Lung (tissue), 12 donors: ENCODE data around the gene EMX1. TPM values are rescaled to one million over a fixed set of nuclear protein-coding genes. Genes with fewer than 3 reads are reported as not detected.

ENCODE experiments used
- ATAC-seq: fragments of 200-7000 bp; cut with Tn5 transposase; one replicate; pipeline ENCODE4 v1.9.1; 2020; ENCODE audit warnings: moderate number of reproducible peaks; ENCODE audit not compliant: insufficient read depth, low FRiP score
- DNase-seq, 3 donors: peaks; one replicate each; pipeline ENCODE4 v3.0.0-alpha.2; 2013 to 2017
- H3K27ac ChIP-seq, 2 donors: one replicate each; pipeline ENCODE4 v1.5.1; 2013; ENCODE audit warnings: mild to moderate bottlenecking in 2 of 2, moderate library complexity in 2 of 2, control low read depth in 1 of 2, inconsistent platforms in 1 of 2, low read depth in 1 of 2, low read length in 1 of 2
- H3K27me3 ChIP-seq, 3 donors: one replicate each; pipeline ENCODE4 v1.5.1; 2013; ENCODE audit warnings: low read length in 2 of 3; ENCODE audit not compliant: control insufficient read depth in 3 of 3, insufficient read depth in 3 of 3
- H3K36me3 ChIP-seq, 4 donors: one replicate each; pipeline ENCODE4 v1.5.1; 2013; ENCODE audit warnings: low read length in 4 of 4, mild to moderate bottlenecking in 1 of 4, moderate library complexity in 1 of 4; ENCODE audit not compliant: control insufficient read depth in 4 of 4, insufficient read depth in 4 of 4
- H3K4me1 ChIP-seq, 5 donors: one replicate each; pipeline ENCODE4 v1.5.1; 2013; ENCODE audit warnings: low read length in 5 of 5, mild to moderate bottlenecking in 2 of 5, moderate library complexity in 1 of 5; ENCODE audit not compliant: control insufficient read depth in 5 of 5, insufficient read depth in 5 of 5
- H3K4me3 ChIP-seq: one replicate; pipeline ENCODE4 v1.5.1; 2013; ENCODE audit warnings: mild to moderate bottlenecking, control low read depth, moderate library complexity
- H3K9ac ChIP-seq, 2 donors: one replicate each; pipeline ENCODE4 v1.5.1; 2013; ENCODE audit warnings: low read length in 2 of 2, control low read depth in 1 of 2; ENCODE audit not compliant: insufficient read depth in 1 of 2
- H3K9me3 ChIP-seq, 4 donors: one replicate each; pipeline ENCODE4 v1.5.1; 2013; ENCODE audit warnings: low read length in 3 of 4, mild to moderate bottlenecking in 1 of 4, moderate library complexity in 1 of 4; ENCODE audit not compliant: control insufficient read depth in 4 of 4, insufficient read depth in 3 of 4
- WGBS, 2 donors: extraction: QIAGEN DNeasy Blood & Tissue Kit; methylation state at CpG; one replicate each; pipeline ENCODE4 v1.1.7; 2013; 5-methylcytosine and 5-hydroxymethylcytosine counted together
- polyA plus RNA-seq, 2 donors: library from polyadenylated mRNA; stranded (reverse); fragments of 200-250 nt; gene quantifications; one replicate each; pipeline ENCODE4 v1.2.1, GENCODE V29; 2013
- total RNA-seq, 2 donors: library from RNA; depleted of rRNA in 1 of 2; stranded (reverse); fragments of >200 nt in 1 of 2; gene quantifications; one replicate each; pipeline ENCODE4 v1.2.1, GENCODE V29; 2014 to 2021
- TF ChIP-seq, protein P1 (sequence below): IDR thresholded peaks from 2 replicates; pipeline ENCODE4 v1.5.1; 2012; ENCODE audit warnings: mild to moderate bottlenecking; ENCODE audit errors: control extremely low read depth, extremely low read depth
- donor health status: control.
- donor health status: control.
- donor health status: Bipolar disorder and iron deficiency.
- donor health status: healthy.
- donor health status: DM: yes; HTN: yes; CAD: no.

The EMX1 gene
- total and polyA plus RNA-seq, 4 donors, result 0.02 to 0.12 TPM; not detected in 2

- H3K27ac ChIP-seq, result no peak overlapping the region
- TF ChIP-seq, protein P1, sequence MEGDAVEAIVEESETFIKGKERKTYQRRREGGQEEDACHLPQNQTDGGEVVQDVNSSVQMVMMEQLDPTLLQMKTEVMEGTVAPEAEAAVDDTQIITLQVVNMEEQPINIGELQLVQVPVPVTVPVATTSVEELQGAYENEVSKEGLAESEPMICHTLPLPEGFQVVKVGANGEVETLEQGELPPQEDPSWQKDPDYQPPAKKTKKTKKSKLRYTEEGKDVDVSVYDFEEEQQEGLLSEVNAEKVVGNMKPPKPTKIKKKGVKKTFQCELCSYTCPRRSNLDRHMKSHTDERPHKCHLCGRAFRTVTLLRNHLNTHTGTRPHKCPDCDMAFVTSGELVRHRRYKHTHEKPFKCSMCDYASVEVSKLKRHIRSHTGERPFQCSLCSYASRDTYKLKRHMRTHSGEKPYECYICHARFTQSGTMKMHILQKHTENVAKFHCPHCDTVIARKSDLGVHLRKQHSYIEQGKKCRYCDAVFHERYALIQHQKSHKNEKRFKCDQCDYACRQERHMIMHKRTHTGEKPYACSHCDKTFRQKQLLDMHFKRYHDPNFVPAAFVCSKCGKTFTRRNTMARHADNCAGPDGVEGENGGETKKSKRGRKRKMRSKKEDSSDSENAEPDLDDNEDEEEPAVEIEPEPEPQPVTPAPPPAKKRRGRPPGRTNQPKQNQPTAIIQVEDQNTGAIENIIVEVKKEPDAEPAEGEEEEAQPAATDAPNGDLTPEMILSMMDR, result no peak
- WGBS, 2 donors, result 56 to 82% methylated on average over 3 of the region's 3 CpGs
- DNase-seq, result no peak
- no peaks in the 10 kb centered on the region for H3K9me3 ChIP-seq
- peaks cover 0 to 5% (median 0%) of the 10 kb centered on the region in 5 donors for H3K4me1 ChIP-seq
- no peak overlapping the region for H3K9ac ChIP-seq
- no peaks in the 10 kb centered on the region for H3K27me3 ChIP-seq
- ATAC-seq, result no peak
- H3K36me3 ChIP-seq, result no peaks in the 10 kb centered on the region
- no peak overlapping the region for H3K4me3 ChIP-seq
Observed at GRCh38 chr2:72956936-72957335, 39.6 kb downstream of the EMX1 start.

DNA sequence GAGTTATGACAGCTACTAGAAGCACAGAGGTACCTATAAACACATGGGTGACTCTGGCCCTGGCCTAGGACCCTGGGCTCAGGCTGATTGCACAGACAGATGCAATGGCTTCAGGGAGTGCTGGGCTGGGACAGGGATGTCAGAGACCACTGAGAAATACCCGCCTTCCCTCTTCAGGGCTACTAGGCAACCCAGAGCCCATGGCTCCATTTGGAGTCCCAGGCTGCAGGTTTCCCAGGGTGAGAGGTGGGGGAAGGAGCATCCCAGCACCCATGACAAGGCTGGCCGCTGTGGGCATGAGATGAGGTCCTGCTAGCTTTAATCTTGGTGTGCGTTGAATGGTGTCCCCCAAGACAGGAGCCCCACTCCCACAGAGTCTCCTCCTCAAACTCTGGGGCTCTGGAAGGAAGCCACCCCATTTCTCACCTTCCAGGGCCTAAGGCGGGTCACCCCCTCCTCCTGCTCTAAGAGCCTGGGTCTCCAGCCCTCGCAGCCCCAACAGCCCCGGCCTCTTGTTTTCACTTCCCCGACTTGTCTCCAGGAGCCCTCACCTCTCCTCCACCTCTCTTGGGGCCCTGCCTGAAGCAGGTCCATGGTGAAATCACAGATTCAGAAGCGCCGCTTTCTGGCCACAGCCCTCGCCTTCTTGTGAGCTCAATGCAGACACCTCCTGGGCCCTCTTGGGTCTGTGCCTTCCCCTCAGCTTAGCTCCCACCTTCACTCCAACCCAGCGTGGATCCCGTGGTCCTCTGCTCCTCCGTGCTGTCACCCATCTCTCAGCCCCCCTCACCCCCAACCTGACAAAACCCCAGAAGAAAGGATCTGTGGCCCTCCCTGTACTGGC, 41.4 kb downstream of the EMX1 start:
- DNase-seq (no peak), ATAC-seq (no peak)
- TF ChIP-seq, protein P1, result no peak
- no peak overlapping the region for H3K4me3 ChIP-seq
- no peak overlapping the region for H3K27ac ChIP-seq
- H3K9me3 ChIP-seq, result no peaks in the 10 kb centered on the region
- no peaks in the 10 kb centered on the region for H3K27me3 ChIP-seq
- no peak overlapping the region for H3K9ac ChIP-seq
- 96% methylated on average over 13 of the region's 13 CpGs for WGBS, 2 donors
- H3K36me3 ChIP-seq, result no peaks in the 10 kb centered on the region
- H3K4me1 ChIP-seq, result peaks cover 0 to 5% (median 0%) of the 10 kb centered on the region in 5 donors

DNA sequence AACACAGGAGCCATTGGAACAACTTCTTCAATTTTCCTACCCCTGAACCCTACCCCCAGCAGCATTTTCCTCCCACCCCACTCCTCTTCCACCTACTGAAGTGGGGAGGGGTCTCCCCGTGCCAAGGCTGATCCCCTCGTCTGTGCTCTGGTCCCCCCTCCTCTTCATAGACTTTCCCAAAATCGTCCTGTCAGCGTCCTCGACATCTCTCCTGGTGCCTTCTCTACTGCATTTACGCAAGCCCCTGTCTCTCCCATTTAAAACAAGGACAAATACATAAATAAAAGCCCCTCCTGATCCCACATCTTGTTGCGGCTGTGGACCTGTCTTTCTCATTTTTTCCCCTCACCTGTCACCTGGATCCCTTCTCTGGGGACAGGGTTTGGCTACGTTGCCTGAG, 42.2 kb downstream of the EMX1 start:
- H3K9ac ChIP-seq, result no peak overlapping the region
- H3K4me1 ChIP-seq, result peaks cover 0 to 5% (median 0%) of the 10 kb centered on the region in 5 donors
- H3K27ac ChIP-seq, result no peak overlapping the region
- TF ChIP-seq, protein P1, result no peak
- DNase-seq (no peak), ATAC-seq (no peak)
- H3K9me3 ChIP-seq, result no peaks in the 10 kb centered on the region
- H3K4me3 ChIP-seq, result no peak overlapping the region
- H3K27me3 ChIP-seq, result no peaks in the 10 kb centered on the region
- WGBS, 2 donors, result 94 to 96% methylated on average over 8 of the region's 8 CpGs
- no peaks in the 10 kb centered on the region for H3K36me3 ChIP-seq
